A673 (cell line): ENCODE data around the gene ZNF224.

Experiments used
- CTCF ChIP-seq: fragments of 300-800, 200-600 bp; sonication (generic); conservative IDR thresholded peaks from 2 replicates; pipeline ENCODE4 v1.5.1; 2017; ENCODE audit warnings: low read depth, mild to moderate bottlenecking, antibody characterized with exemption, low read length, moderate library complexity, mixed read lengths
- EZH2 ChIP-seq: fragments of 200-600 bp; sonication (generic); IDR thresholded peaks from 2 replicates; pipeline ENCODE4 v1.6.1; 2017; ENCODE audit warnings: borderline replicate concordance, low read depth, mild to moderate bottlenecking, mixed read lengths, antibody characterized with exemption, low read length; ENCODE audit not compliant: poor library complexity, severe bottlenecking

- no peak for TF ChIP-seq CTCF
- no peak for TF ChIP-seq EZH2
These were observed 19.7 kb downstream of the ZNF224 start for GRCh38 chr19:44113784-44114390.
